ENCODE data around the gene SLC35A2.
"Not testable (repeated sequence)": the region's sequence is repeated elsewhere in the genome, so short reads cannot be mapped to it uniquely, and the experiment has no call there.

Gene SLC35A2

DNA sequence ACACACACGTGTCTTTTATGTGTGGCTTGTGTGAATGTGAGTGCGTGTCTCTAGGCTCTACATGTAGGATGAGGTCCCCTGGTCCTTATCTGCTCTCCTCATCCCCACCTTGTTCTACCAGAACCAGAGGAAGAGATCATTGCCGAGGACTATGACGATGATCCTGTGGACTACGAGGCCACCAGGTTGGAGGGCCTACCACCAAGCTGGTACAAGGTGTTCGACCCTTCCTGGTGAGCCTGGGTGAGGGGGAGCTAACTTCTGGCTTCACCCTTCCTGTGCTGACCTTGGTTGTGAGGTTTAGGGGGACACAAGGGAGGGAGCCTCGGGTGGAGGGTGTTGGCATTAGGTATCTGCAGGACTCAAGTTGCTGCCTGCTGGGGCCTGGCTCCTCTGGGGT is 10.4 kb downstream of the SLC35A2 start:
- no peak for DNase-seq

- DNase-seq = no peak
These were observed 12.4 kb downstream of the SLC35A2 start for GRCh38 chrX:48899078-48899410.

- DNase-seq = peak; percentile 88
These were observed 13.7 kb downstream of the SLC35A2 start, which contains the start of the genes PQBP1 and TIMM17B for GRCh38 chrX:48897625-48898306. PQBP1 (plus strand) TSS chrX:48897930; CDS start chrX:48898510, 580 bp downstream. TIMM17B (minus strand) TSS chrX:48897768; CDS start chrX:48897749, 19 bp downstream.

DNA sequence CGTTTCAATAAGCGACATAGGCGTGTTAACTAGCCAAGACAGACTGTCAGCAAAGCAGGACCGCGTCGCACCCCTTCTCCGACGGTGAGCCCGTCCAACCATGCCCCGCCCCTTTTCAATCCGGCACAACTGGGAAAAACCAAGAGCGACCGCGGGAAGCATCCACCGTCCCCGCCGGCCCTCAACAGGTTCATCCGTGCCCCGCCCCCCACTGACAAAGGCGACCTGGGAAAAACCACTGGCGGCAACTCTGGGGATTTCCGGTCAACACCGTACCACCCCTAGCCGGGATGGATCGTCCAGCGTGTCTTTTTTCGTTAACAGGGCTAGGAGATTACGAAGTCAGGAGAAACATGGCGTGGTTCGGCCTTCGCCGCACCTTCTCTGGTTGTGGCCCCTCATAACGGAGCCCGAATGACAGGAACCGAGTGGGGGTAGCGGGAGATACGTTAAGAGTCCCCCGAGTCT is 14.3 kb downstream of the SLC35A2 start:
- peak; percentile 55 for DNase-seq

GRCh38 chrX:48896611-48897011 is 14.8 kb downstream of the SLC35A2 start:
- no peak for DNase-seq

GRCh38 chrX:48894891-48895290 is 16.6 kb downstream of the SLC35A2 start:
- DNase-seq = no peak

DNA sequence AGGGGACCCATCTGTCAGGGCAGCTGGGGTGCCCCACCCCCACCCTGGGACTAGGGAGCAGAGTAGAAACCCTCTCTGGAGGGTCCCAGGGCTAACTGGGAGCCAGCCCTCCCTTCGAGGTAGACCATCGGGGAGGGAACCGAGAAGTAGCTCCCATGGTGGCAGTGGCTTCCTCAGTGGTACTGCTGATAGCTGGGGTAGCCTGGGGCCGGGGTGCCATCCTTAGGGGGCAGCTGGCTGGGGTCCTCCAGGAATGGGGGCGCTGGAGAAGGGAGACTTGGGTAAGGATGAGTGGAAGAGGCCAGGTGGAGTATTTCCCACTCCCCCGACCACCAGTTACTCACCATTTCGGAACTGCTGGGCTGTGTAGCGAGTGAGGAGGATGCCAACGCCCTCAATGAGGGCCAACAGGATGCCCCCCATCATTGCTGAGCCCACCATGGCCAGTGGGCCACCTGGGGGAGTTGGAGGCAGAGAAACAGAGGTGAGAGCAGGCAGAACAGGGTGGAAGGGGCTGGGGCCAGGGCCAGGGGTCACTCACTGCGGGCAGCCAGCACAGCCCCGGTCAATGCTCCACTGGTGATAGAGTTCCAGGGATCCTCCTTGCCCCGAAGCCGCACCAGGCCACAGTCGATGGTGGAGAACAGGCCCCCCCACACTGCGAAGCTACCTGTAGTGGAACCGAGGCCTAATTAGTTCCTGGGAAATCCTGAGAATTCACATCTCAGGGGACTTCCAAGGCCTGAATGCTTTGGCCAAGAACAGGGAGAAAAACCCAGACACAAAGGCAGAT is 17.7 kb downstream of the SLC35A2 start:
- no peak for DNase-seq

- no peak for DNase-seq
These were observed 18.6 kb downstream of the SLC35A2 start for GRCh38 chrX:48892896-48893295.

- peak; percentile 71 for DNase-seq
These were observed 19.8 kb downstream of the SLC35A2 start for GRCh38 chrX:48891402-48892288.

- no peak for DNase-seq
These were observed 20.5 kb downstream of the SLC35A2 start for GRCh38 chrX:48890934-48891401.

GRCh38 chrX:48890296-48890925 is 21.0 kb downstream of the SLC35A2 start:
- DNase-seq = no peak

- DNase-seq = not testable (repeated sequence)
These were observed 24.9 kb downstream of the SLC35A2 start for GRCh38 chrX:48886586-48886985.

DNA sequence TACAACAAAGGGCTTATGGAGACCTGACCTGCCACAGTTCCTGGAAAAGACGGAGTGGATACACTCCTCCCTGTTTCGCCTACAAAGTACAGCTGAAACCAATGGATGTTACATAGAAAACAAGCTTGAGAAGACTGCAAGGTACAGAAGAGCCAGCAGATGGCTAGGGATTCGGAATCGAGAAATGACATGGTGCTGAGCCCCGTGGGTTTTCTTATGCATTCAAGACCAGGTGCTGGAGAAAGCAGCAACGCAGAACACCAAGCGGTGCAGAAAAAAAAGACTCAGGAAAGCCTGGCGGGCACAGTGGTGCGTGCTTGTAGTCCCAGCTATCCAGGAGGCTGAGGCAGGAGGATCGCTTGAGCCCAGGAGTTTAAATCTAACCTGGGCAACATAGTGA is 27.7 kb downstream of the SLC35A2 start:
- no peak for DNase-seq

- DNase-seq = not testable (repeated sequence)
These were observed 34.5 kb downstream of the SLC35A2 start for GRCh38 chrX:48876944-48877343.

DNA sequence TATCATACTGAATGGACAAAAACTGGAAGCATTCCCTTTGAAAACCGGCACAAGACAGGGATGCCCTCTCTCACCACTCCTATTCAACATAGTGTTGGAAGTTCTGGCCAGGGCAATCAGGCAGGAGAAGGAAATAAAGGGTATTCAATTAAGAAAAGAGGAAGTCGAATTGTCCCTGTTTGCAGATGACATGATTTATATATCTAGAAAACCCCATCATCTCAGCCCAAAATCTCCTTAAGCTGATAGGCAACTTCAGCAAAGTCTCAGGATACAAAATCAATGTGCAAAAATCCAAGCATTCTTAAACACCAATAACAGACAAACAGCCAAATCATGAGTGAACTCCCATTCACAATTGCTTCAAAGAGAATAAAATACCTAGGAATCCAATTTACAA is 39.4 kb downstream of the SLC35A2 start:
- DNase-seq = not testable (repeated sequence)

GRCh38 chrX:48864210-48864609 is 47.2 kb downstream of the SLC35A2 start:
- DNase-seq = no peak

GRCh38 chrX:48854898-48855297 is 56.5 kb downstream of the SLC35A2 start:
- DNase-seq = no peak

GRCh38 chrX:48854121-48854804 is 57.2 kb downstream of the SLC35A2 start:
- DNase-seq = not testable (repeated sequence)

DNA sequence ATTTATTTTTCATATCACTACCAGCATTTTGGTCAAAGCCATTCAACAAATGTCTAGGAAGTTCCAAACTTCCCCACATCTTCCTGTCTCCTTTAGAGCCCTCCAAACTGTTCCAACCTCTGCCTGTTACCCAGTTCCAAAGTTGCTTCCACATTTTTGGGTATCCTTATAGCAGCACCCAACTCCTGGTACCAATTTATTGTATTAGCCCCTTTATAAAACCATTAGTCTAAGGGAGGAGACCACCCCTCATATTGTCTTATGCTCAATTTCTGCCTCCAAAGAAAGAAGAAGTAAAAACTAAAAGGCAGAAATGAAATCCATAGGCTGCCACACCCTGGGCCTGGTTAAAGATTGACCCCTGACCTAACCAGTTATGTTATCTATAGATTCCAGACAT is 58.0 kb downstream of the SLC35A2 start:
- DNase-seq = not testable (repeated sequence)
